Activated CD8-positive, alpha-beta memory T cell treated with anti-CD3 and anti-CD28 coated beads for 24 hours (primary cell): Measurements from ENCODE around the gene IGSF11.
"Not testable (repeated sequence)": the region's sequence is repeated elsewhere in the genome, so short reads cannot be mapped to it uniquely, and the experiment has no call there.

Source experiments
- DNase-seq: peaks from one replicate; pipeline ENCODE4 v3.0.0-alpha.2; 2020

The IGSF11 gene

DNA sequence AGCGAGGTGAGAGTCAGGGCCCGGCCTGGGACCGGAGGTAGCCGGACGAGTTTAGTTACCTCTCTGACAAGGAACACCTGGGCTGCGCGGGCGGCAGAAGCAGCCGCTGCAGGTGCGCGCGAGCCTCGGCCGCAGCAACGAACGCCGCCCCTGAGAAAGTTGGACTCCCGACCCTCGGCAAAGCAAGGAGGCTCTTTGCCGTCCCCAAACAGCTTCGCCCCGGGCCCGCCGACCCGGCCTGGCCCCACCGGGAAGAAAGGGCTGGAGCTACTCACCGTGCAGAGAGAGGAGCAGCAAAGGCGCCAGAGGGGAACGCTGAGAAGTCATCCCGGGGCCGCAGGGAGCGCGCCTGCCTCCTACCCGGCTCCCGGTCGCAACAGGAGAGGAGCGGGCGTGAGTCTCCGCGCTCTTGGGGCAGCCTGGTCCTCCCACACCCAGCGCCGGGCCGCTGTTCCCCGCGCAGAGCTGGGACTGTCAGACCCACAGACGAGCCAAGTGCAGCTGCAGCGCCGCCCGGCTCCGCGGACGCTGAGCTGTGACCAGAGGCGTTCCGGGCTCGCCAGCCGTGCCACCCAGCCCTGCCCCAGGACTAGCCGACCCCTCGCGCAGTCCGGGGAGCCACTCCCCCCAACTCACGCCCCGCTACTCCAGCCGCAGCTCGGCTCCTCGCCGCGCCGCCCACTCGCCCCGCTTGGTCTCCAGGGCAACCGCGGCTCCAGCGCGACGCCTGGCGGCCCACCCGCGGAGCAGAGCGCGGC lies at the start of gene IGSF11:
Gene IGSF11, minus strand, starts transcription at position 591 of the 758 bp plus-strand sequence. Its CDS starts 264 bp downstream, at position 327.
- peak; percentile 86 for DNase-seq

- DNase-seq: no peak
Observed at GRCh38 chr3:119080364-119080763, 45.7 kb upstream of the IGSF11 start.

GRCh38 chr3:119073258-119074001 lies 38.8 kb upstream of the IGSF11 start:
- DNase-seq: no peak

GRCh38 chr3:119072451-119072850 lies 37.8 kb upstream of the IGSF11 start:
- DNase-seq: not testable (repeated sequence)

GRCh38 chr3:119069725-119070124 lies 35.1 kb upstream of the IGSF11 start:
- no peak for DNase-seq

- DNase-seq: no peak
Observed at GRCh38 chr3:119063471-119063870, 28.8 kb upstream of the IGSF11 start.

DNA sequence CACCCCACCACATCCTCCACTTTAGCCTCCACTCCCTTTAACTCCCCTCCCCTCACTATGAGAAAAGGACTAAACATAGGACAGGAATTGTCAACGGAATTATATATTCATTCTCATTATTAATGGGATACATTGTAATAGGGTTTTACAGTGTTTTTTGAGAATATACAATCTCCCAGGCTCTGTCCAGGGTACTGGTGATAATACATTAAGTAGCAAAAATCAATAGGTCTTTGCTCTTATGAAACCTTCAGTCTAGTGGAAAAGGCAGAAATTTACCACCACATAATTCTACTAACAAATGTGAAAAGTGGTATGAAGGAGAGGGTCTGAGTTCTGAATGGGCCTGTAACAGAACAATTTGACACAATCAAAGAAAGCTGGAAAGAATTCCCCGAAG lies 28.2 kb upstream of the IGSF11 start:
- DNase-seq: no peak

DNA sequence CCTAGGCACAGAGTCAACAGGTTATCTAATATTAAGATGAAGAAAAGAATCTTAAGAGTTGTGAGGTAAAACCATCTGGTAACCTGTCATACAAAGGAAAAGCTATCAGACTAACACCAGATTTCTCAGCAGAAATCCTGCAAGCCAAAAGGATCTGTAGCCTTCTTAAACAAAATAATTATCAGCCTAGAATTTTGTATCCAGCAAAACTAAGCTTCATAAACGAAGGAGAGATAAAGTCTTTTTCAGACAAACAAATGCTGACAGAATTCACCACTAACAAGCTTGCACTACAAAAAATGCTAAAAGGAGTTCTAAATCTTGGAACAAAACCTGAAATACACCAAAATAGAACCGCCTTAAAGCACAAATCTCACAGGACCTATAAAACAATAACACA lies 9.9 kb upstream of the IGSF11 start:
- DNase-seq: no peak

DNA sequence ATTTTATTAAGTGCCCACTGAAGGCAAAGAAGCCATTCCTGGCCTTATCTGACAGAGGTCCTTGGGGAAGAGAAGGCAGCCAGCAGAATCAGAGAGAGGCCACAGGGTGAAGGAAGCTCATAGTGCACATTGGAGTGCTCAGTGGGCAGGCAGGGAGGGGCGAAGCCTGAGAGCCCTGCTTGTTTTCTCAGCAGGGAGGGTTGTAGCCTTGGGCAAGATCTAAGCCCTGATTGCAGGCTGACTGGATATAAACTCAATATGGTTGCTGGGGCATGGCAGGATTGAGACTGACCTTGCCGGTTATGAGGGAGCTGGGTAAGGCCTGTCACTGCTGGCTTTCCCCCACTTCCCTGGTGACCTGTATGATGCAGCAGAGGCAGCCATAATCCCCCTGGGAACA lies 7.5 kb upstream of the IGSF11 start:
- no peak for DNase-seq

GRCh38 chr3:119035014-119035346 lies 334 bp upstream of the IGSF11 start:
- no peak for DNase-seq

GRCh38 chr3:119033393-119034255 lies 1.0 kb downstream of the IGSF11 start:
- DNase-seq: no peak

GRCh38 chr3:119025171-119025795 lies 9.4 kb downstream of the IGSF11 start:
- no peak for DNase-seq

GRCh38 chr3:119019767-119020518 lies 14.7 kb downstream of the IGSF11 start:
- no peak for DNase-seq

- DNase-seq: no peak
Observed at GRCh38 chr3:119018690-119019463, 15.8 kb downstream of the IGSF11 start.

GRCh38 chr3:119015942-119016341 lies 18.7 kb downstream of the IGSF11 start:
- no peak for DNase-seq

GRCh38 chr3:119013951-119014350 lies 20.7 kb downstream of the IGSF11 start:
- DNase-seq: no peak

GRCh38 chr3:119011528-119011927 lies 23.1 kb downstream of the IGSF11 start:
- no peak for DNase-seq

DNA sequence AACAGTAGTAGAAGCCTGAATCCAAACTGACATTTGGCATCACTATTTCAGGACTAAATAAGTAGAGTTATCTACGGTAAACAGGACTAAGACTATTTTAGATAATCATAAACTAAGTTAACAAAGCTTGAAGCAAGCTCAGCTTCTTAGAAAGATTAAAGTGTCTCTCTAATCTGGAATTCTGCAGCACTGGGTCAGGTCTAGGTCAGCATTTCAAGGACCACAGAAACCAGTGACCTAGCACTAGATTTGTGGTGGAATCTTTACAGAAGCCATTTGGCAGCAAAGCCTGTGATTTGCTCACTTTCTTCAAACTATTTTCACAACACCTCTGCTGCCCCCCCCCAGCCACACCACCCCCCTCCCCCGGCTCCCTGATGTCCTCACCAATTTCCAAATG lies 37.5 kb downstream of the IGSF11 start:
- DNase-seq: no peak

GRCh38 chr3:118991775-118992174 lies 42.9 kb downstream of the IGSF11 start:
- no peak for DNase-seq

- DNase-seq: no peak
Observed at GRCh38 chr3:118990823-118991560, 43.7 kb downstream of the IGSF11 start.
